ENCODE results near the gene CAPN11. TPM values are rescaled to one million over a fixed set of nuclear protein-coding genes. Genes with fewer than 3 reads are reported as not detected.

Gene CAPN11
- total RNA-seq, 2 experiments from 2014 or later = not detected

DNA sequence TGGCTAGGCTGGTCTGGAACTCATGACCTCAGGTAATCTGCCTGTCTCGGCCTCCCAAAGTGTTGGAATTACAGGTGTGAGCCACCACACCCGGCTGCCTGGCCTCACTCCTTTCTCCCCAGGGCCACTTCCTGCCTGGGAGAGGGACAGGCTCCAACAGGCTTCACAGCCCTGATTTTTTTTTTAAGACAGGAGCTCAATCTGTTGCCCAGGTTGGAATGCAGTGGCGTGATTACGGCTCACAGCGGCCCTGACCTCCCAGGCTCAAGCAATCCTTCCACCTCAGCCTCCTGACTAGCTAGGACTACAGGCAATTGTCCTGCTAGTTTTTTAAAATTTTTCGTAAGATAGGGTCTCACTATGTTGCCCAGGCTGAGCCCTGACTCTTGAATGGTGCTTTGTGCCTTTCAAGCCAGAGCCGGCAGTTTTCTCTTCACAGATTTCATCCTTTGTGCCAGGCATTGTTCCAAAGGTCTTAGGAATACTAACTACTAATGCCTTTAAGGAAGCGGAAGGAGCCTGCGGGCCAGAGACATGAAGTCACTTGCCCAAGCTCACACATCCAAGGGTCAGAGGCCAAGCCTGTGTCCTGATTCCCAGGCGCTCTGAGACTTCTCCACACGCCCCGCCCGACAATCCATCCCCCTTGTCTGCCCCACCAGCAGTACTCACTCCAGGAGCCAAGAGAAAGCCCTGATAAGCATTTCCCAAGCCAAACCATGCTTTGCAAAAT, 19.2 kb downstream of the CAPN11 start:
- Histone ChIP-seq H4K20me1 (ENCODE audit: insufficient read depth, low read length) (no peaks in the 10 kb centered on the region), H2AFZ (ENCODE audit: low read length) (no peak overlapping the region), H3K4me3 (ENCODE audit: low read depth, low read length, poor library complexity, severe bottlenecking) (no peak overlapping the region), H3K4me2 (ENCODE audit: low read length) (no peak overlapping the region), H3K9me2 (ENCODE audit: insufficient read depth, low read length) (no peaks in the 10 kb centered on the region), H3K27ac (ENCODE audit: low read depth, low read length, poor library complexity, severe bottlenecking) (no peak overlapping the region), H3K79me2 (ENCODE audit: insufficient read depth, low read depth, low read length) (no peaks in the 10 kb centered on the region), H3K36me3 (ENCODE audit: insufficient read depth, low read length) (no peaks in the 10 kb centered on the region), H3K9me3 (ENCODE audit: low read length) (no peaks in the 10 kb centered on the region), H3K4me1 (ENCODE audit: insufficient read depth, low read length, poor library complexity, severe bottlenecking) (no peaks in the 10 kb centered on the region)
- no peak for DNase-seq (ENCODE audit: low spot score)
- no peak for TF ChIP-seq EZH2phosphoT487 (IDR thresholded peaks at IDR 0.05; ENCODE audit: borderline replicate concordance, low read depth, low read length)
- TF ChIP-seq, protein P1, sequence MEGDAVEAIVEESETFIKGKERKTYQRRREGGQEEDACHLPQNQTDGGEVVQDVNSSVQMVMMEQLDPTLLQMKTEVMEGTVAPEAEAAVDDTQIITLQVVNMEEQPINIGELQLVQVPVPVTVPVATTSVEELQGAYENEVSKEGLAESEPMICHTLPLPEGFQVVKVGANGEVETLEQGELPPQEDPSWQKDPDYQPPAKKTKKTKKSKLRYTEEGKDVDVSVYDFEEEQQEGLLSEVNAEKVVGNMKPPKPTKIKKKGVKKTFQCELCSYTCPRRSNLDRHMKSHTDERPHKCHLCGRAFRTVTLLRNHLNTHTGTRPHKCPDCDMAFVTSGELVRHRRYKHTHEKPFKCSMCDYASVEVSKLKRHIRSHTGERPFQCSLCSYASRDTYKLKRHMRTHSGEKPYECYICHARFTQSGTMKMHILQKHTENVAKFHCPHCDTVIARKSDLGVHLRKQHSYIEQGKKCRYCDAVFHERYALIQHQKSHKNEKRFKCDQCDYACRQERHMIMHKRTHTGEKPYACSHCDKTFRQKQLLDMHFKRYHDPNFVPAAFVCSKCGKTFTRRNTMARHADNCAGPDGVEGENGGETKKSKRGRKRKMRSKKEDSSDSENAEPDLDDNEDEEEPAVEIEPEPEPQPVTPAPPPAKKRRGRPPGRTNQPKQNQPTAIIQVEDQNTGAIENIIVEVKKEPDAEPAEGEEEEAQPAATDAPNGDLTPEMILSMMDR (conservative IDR thresholded peaks at IDR 0.05; ENCODE audit: low read length) = no peak
- intact Hi-C loops (cut with micrococcal nuclease; ENCODE audit: unreplicated experiment) = no loop called here
- POLR2A ChIA-PET = interaction anchor here (0.5 to 1.9 kb wide), 2 partner anchors 11 to 93 kb away, joined by 3 to 5 read pairs; no protein-coding TSS in a partner anchor
- BruUV-seq (replicated peaks) = no TSS peak
- CTCF ChIA-PET (ENCODE audit: unreplicated experiment) = no interaction called here

DNA sequence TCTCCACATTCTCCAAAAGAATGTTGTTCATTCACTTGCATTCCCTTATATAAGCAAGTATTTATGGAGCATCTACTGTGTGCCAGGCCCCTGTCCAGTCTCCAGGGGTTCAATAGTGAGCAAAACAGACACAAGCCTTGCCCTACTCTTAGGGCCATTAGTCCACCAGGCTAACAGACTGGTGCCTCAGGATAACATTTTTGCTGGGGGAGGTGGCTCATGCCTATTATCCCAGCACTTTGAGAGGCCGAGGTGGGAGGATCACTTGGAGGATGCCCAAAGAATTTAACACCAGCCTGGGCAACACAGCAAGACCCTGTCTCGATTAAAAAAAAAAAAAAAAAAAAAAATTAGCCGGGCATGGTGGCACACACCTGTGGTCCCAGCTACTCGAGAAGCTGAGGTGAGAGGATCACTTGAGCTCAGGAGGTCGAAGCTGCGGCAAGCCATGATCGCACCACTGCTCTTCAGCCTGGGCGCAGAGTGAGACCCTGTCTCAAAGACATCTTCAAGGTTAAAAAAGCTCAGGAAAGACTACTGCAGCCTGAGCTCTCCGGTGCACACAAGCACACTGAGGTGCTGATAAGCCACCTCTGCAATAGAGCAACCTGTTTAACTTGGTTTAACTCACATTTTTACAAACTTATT, 19.9 kb downstream of the CAPN11 start:
- Histone ChIP-seq H3K4me3 (ENCODE audit: low read depth, low read length, poor library complexity, severe bottlenecking) (no peak overlapping the region), H3K27ac (ENCODE audit: low read depth, low read length, poor library complexity, severe bottlenecking) (no peak overlapping the region), H3K4me1 (ENCODE audit: insufficient read depth, low read length, poor library complexity, severe bottlenecking) (no peaks in the 10 kb centered on the region), H3K4me2 (ENCODE audit: low read length) (no peak overlapping the region), H4K20me1 (ENCODE audit: insufficient read depth, low read length) (no peaks in the 10 kb centered on the region), H3K36me3 (ENCODE audit: insufficient read depth, low read length) (no peaks in the 10 kb centered on the region), H3K79me2 (ENCODE audit: insufficient read depth, low read depth, low read length) (no peaks in the 10 kb centered on the region), H2AFZ (ENCODE audit: low read length) (no peak overlapping the region), H3K9me3 (ENCODE audit: low read length) (no peaks in the 10 kb centered on the region), H3K9me2 (ENCODE audit: insufficient read depth, low read length) (no peaks in the 10 kb centered on the region)
- POLR2A ChIA-PET = no interaction called here
- DNase-seq (ENCODE audit: low spot score) = no peak
- no peak for TF ChIP-seq EZH2phosphoT487 (IDR thresholded peaks at IDR 0.05; ENCODE audit: borderline replicate concordance, low read depth, low read length)
- TF ChIP-seq, protein P1 (conservative IDR thresholded peaks at IDR 0.05; ENCODE audit: low read length) = no peak
- CTCF ChIA-PET (ENCODE audit: unreplicated experiment) = no interaction called here
- BruUV-seq (replicated peaks) = no TSS peak
- intact Hi-C loops (cut with micrococcal nuclease; ENCODE audit: unreplicated experiment) = no loop called here

DNA sequence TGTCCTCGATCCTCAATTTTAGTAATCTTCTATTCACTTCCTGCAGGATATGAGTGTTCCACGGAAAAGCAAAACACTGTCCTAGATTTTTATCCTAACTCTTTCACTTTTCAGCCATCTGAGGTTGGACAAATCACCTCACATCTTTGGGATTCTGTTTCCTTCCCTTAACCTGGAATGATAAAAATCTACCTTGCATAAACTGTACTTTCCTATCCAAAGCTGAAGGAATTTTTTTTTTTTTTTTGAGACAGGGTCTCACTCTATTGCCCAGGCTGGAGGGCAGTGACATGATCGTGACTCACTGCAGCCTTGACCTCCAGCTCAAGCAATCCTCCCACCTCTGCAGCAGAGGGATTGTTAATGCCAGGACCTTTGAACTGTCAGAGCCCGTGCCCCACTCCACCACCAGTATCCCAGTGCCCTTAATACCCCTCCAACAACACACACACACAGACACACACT, 20.5 kb downstream of the CAPN11 start:
- Histone ChIP-seq H3K36me3 (ENCODE audit: insufficient read depth, low read length) (no peaks in the 10 kb centered on the region), H3K79me2 (ENCODE audit: insufficient read depth, low read depth, low read length) (no peaks in the 10 kb centered on the region), H3K4me3 (ENCODE audit: low read depth, low read length, poor library complexity, severe bottlenecking) (no peak overlapping the region), H2AFZ (ENCODE audit: low read length) (no peak overlapping the region), H3K4me2 (ENCODE audit: low read length) (no peak overlapping the region), H3K9me3 (ENCODE audit: low read length) (no peaks in the 10 kb centered on the region), H3K4me1 (ENCODE audit: insufficient read depth, low read length, poor library complexity, severe bottlenecking) (no peaks in the 10 kb centered on the region), H4K20me1 (ENCODE audit: insufficient read depth, low read length) (no peaks in the 10 kb centered on the region), H3K27ac (ENCODE audit: low read depth, low read length, poor library complexity, severe bottlenecking) (no peak overlapping the region), H3K9me2 (ENCODE audit: insufficient read depth, low read length) (no peaks in the 10 kb centered on the region)
- no TSS peak for BruUV-seq (replicated peaks)
- intact Hi-C loops (cut with micrococcal nuclease; ENCODE audit: unreplicated experiment) = no loop called here
- TF ChIP-seq, protein P1 (conservative IDR thresholded peaks at IDR 0.05; ENCODE audit: low read length) = no peak
- no peak for TF ChIP-seq EZH2phosphoT487 (IDR thresholded peaks at IDR 0.05; ENCODE audit: borderline replicate concordance, low read depth, low read length)
- ChIA-PET CTCF (ENCODE audit: unreplicated experiment) (no interaction called here), POLR2A (no interaction called here)
- DNase-seq (ENCODE audit: low spot score) = no peak

Data from OCI-LY7 (cell line).